DMS153 (cell line): ENCODE data around the gene DUSP3.
A peak's percentile ranks its signal among the peaks of the same experiment; 100 is the strongest.

Experiments
- DNase-seq: peaks from one replicate; lab custom pipeline; 2025; lab: John Stamatoyannopoulos, UW

DUSP3 gene

DNA sequence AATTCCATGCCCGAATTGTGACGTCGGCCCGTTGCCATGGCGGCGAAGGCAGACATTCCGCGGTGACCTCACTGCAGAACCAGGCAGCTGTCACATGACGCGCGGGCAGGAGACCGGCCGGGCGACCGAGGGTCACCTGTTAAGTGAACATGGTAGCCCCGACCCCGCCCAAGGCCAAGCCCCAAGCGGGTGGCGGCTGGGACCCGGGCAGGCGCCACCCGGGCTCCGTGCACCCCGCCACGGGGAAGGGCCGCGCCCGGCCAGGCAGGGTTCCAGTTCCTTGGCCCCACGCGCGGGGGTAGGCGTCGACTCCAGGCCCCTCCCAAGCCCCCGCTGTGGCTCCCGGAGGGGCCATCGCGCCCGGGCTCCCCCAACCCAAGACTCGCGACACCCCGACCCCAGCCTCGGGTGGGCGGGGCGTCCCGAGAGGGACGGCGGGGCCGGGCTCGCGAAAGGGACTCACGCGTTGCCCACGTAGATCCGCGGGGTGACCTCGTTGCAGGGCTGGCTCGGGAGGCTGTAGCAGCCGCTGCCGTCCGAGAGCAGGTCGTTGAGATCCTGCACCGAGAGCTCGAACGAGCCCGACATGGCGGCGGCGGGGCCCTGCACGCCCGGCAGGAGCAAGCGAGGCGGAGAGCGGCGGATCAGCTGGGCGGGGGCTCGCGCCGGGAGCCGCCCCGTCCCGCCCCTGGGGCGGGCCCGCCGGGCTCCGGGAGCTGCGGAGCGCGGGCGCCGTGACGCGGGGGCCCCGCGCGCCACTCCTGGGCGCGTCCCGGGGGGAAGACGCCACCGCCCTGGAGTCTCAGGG lies at the start of gene DUSP3:
Gene DUSP3, minus strand, starts transcription at position 641 of the 808 bp plus-strand sequence. Its CDS starts 53 bp downstream, at position 588.
- peak; percentile 65 for DNase-seq

- no peak for DNase-seq
Observed at GRCh38 chr17:43827596-43827995, 48.8 kb upstream of the DUSP3 start.

DNA sequence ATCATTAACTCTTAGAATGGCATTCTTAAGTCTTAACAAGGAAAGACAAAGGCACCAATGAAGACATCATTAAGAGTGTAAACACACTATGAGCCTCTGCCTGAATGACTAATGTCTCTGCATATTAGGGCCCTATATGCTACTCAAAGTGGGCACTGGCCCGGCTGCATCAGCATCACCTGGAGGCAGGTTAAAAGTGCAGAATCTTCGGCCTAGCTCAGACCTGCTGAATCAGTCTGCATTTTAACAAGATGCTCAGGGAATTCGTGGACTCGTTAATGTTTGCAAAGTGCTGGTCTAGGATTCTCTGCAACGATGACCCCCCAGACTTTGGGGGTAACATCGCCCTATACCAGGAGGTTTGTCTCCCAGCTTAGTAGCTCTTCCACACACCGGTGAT lies 47.4 kb upstream of the DUSP3 start:
- no peak for DNase-seq

DNA sequence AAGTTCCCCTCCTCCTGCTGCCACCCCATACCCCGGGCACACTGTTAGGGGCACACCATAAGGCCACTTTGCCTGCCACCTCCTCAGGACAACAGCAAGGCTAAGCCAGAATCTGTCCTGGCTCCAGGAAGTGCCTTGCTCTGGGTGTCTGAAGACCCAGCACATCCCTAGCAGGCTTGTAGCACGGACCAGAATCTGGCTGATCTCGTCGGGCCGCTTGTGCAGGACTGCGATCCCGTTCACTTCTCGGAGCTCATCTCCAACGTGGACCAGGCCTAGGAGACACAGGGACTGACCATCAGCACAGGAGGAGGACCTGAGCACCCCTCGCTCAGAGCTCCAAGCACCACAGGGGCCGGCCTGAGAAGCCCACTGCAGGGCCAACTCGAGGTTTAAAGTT lies 46.8 kb upstream of the DUSP3 start:
- no peak for DNase-seq

DNA sequence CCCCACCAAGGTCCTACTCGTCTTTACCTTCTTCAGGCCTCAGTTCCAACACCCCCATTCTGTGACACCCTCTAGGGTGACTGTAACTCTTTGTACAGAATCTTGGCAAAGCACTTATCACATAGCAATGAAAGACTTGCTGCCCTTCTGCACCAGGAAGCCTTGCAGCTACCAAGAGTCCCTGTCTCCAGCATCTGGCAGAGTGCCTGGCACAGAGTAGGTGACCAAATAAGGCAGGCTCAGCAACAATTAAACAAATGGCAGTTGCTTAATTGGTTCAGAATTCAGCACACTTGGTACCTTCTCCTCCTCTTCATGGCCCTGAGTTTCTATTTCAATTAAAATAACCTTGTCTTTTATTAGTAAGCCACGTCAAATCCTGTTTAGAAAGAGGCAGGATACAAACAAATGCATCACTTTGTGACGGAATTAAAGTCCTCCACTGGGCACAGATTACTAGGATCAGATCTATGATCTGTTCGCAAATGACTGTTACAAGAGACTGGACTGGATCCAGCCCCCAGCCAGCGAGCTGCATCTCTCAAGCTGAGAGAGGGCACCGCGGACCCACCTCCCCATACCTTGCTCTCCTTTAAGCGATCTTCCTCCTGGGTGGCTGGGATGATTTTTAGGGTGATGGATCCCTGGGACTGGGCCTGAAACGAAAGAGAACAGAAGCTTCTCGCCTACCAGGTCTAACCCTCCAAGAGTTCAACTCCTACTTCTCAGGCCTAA lies 44.7 kb upstream of the DUSP3 start:
- DNase-seq: no peak

DNA sequence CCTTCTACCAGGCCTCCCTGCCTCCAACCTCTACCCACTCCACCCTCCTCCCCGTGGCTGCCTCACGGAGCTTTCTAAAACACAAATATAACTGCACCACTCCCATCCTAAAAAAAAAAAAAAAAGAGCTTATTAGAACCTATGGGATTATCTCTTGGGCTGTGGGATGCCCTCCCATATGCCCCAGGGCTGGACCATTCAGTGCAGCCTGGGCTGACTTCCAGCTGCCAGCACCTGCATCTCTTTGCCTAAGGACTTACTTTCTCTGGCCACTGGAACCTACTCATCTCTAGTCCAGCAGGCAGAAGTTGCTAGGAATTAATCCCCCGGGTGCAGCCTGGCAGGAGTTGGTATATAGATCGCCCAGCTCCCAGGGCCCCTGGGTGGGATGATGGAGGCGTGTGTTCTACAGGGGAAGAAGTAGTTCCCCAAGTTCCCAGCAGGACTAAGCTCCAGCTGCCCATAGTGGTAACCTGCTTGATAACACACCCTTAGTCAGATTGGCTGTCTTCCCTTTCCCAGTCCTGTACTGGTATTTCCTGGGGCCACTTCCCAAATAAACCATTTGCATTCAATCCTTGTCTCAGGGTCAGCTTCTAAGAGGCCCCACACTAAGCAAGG lies 43.9 kb upstream of the DUSP3 start:
- DNase-seq: no peak

GRCh38 chr17:43820759-43821158 lies 42.0 kb upstream of the DUSP3 start:
- no peak for DNase-seq

DNA sequence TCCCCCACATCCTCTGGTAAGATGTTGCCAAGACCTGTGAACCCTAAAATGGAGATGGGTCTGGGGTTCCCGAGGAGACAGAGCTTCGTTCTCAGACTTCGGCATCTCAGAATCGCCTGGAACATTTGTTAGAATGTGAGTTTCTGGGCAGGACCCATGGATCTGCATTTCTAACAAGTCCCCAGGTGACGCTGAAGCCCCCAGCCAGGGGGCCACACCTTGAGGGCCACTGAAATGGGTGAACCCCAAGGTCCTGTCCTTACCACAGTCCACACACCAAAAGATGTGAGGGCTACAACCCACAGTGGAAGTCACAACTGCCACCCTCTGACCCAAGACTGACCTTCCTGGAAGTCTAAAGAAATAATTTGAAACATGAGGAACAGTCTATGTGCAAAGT lies 40.2 kb upstream of the DUSP3 start:
- DNase-seq: no peak

GRCh38 chr17:43817826-43818225 lies 39.0 kb upstream of the DUSP3 start:
- no peak for DNase-seq

GRCh38 chr17:43816336-43817320 lies 37.9 kb upstream of the DUSP3 start:
- no peak for DNase-seq

- DNase-seq: no peak
Observed at GRCh38 chr17:43814714-43815113, 35.9 kb upstream of the DUSP3 start.

DNA sequence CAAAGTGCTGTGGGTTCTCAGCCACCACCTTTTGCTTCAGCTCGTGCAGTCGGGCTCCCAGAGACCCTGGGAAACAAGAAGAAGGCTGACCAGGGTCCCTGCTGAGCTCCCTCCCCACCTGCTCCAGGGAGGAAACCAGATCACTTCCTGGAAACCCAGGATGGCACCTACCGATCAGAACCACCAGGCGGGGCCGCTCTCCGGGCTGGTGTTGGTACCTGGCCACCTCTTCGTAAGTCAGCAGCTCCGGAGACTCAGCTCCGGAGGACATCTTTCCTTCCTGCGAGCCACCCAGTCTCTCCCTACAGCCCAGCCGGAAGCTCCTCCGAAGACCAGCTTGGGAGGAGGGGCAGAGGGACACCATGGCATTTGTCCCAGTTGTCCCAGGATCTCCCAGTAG lies 35.2 kb upstream of the DUSP3 start:
- no peak for DNase-seq

DNA sequence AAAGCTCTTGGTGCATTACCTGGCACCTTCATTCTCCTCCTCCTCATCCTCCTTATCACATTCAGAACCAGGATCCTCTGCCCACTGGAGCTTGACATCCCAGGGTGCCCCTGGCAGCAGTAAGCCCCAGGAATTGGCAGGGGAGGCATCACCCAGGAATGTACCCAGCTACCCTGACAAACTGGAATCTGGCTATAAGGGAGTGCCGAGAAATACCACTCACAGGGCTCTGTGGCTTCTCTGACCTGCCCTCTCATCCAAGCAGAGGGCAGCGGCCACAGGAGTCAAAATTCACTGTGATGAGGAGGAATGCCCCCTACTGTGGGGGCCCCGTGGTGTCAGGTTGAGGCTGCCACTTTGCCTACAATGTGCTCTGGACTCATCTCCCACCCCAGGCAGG lies 34.6 kb upstream of the DUSP3 start:
- no peak for DNase-seq

DNA sequence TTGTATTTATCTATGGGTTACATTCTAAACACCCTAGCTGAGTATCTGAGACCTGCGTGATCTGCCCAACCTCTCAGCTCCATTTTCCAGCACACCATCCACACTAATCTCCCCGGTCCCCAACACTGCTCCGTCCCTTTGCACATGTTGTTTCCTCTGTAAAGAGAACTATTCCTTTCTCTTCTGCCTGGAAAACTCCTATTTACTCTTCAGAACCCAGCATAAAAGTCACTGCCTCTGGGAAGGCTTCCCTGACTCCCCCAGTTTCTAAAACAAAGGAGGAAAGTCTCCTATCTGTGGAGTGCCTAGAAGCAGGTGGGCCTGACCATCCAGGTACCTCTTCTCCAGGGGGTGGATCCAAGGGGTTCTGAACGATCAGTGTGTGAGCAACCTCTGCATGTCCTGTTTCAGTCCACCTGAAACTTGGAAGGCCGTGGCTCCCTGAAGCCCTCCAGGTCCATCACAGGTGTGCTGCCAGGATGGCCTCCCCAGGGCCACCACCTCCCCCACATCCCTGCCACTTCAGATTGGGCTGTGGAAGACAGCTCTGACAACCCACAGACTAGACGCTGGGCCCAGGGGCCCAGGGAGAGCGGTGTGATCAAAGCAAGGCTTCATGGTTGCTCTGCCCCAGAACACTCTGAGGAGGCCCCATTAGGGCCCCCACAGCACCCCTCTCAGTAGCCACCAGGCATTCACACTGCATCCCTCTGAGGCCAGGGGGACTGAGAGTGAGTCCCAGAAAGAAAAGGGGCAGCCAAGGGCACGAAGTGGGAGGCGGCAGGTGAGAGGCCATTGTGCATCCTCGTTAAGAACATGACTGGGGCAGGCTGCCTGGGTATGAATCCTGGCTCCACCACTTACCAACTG lies 33.9 kb upstream of the DUSP3 start:
- DNase-seq: no peak

GRCh38 chr17:43810823-43811222 lies 32.0 kb upstream of the DUSP3 start:
- DNase-seq: no peak

DNA sequence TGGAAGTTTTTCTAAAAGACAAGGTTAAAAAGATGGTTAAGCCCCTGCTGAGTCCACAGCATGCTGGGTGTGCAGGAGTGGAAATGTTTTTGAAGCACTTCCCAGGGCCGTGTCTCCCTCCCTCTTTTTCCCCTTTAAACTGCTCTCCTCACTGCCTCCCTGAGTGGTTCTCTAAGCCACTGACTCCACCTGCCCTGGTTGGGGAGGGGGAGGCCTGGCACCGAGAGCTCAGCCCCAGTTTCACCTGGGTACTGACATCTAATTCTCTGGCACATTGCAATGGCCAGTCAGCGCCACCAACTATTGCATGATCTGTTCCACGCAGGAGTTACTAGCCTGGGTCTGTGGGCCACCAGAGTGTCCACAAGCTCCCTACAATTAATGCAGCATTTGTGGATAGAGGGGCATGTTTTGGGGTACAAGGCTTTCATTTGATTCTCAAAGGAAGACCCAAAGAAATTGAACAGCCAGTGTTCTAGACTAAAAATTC lies 31.5 kb upstream of the DUSP3 start:
- no peak for DNase-seq

DNA sequence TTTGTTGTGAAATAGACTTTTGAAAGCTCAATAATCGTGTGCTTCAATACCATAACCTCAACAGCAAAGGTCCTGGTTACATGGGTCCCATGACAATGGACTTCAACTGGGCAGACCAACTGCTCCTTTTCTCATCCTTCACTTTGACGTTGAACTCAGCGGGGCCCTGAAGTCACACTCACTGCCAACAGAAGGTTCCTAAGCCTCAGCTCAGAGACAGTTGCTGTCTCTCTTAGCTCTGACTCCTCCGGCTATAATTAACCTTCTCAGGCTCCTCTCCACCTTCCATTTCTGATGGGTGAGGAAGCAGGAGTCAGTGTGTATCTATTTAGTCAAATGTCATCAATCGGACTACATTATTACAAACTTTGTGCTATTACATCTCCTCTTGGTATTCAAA lies 30.3 kb upstream of the DUSP3 start:
- DNase-seq: no peak

DNA sequence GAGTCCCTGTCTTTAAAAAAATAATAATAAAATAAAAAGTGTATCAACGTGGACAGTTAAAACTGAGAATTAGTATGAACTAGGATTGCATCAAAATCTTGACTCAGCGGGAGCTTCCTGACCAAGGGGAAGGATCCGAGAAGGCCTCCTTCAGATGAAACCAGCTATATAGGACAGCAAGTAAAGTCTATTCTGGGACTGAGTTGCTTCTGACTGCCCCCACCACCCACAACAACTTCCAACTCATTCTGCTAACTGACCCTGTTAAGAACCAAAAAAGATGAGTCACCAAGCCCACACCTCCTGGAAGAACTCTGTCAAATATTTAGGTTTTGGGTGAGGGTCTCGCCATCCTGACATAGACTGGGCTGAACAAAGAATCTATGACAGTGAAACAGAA lies 29.3 kb upstream of the DUSP3 start:
- no peak for DNase-seq

DNA sequence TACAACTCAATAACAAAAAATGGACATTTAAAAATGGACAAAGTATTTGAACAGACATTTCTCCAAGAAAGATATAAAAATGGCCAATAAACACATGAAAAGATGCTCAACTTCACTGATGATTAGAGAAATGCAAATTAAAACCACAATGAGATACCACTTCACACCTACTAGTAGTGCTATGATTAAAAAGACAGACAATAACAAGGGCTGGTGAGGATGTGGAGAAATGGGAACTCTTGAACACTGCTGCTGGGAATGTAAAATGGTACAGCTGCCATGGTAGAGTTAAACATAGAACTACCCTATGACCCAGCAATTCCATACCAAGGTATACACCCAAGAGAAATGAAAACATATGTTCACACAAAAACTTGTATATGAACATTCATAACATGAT lies 26.3 kb upstream of the DUSP3 start:
- no peak for DNase-seq

DNA sequence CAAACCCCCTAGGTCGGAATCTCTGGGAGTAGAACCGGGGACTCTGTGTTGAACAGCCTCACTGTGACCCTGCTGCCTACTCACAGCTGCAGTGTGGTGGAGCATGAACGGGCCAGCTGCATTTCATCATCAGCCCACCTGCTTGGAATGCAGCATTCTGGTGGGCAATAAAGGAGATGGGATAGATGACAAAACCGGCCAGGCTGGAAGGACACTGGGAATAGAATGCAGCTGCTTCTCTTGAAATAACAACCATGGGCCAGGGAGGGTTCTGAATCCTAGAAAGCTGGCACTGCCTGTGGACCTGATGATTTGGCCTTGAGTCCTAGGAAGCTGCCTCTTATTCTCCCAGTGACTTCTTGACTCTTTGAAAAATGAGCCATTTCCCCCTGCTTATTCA lies 25.0 kb upstream of the DUSP3 start:
- DNase-seq: no peak

DNA sequence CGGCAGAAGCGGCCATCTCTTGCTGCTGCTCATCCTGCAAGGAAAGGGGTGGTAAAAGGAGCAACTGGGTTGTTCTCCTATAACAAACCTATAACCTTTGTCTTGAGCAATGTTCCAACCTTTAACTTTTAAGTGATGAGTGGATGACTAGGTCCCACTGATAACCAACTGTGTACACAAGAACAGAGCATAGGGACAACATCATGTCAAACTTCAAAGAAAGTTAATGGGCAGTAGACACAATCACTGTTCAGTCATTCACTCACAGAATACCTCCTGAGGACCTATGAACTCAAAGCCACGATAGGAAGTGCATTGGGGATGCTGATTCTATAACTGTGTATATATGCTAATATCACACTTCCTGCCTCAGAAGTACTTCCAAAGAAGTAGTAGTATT lies 23.1 kb upstream of the DUSP3 start:
- DNase-seq: no peak
